HEK293 (cell line): ENCODE results near the gene OVOL2.
"Not testable (repeated sequence)": the region's sequence is repeated elsewhere in the genome, so short reads cannot be mapped to it uniquely, and the experiment has no call there.

Experiments
- CTCF ChIA-PET: fragments of 350-600 bp; formaldehyde crosslinking; extraction: SDS; loops from one replicate; lab custom pipeline; 2021; ENCODE audit warnings: antibody characterized with exemption; lab: Yijun Ruan, JAX
- POLR2A ChIA-PET: fragments of 300-600 bp; formaldehyde crosslinking; extraction: SDS; loops from one replicate; lab custom pipeline; 2020; ENCODE audit warnings: antibody characterized with exemption, inconsistent platforms; lab: Yijun Ruan, JAX
- H3K27ac ChIP-seq: fragments of 200-500 bp; sonication (Bioruptor generic); 2 replicates; pipeline ENCODE4 v1.5.1; 2014; ENCODE audit warnings: low read depth, low read length, control low read depth, inconsistent platforms; ENCODE audit errors: extremely low read depth
- H3K36me3 ChIP-seq, 2 experiments: fragments of 200-500 bp in 1 of 2; sonication (Bioruptor generic) in 1 of 2; 1 replicate in 1 of 2; 2 replicates in 1 of 2; pipeline ENCODE4 v1.5.1; 2014 to 2017; ENCODE audit warnings: inconsistent platforms in 2 of 2, low read length in 2 of 2; ENCODE audit not compliant: control insufficient read depth in 2 of 2, insufficient read depth in 1 of 2
- H3K4me1 ChIP-seq: fragments of 200-500 bp; sonication (Bioruptor generic); 2 replicates; pipeline ENCODE4 v1.5.1; 2014; ENCODE audit warnings: mild to moderate bottlenecking, low read length, inconsistent platforms; ENCODE audit not compliant: control insufficient read depth, insufficient read depth
- H3K4me3 ChIP-seq: 2 replicates; pipeline ENCODE4 v1.5.1; 2011; ENCODE audit warnings: low read depth, mild to moderate bottlenecking, control low read depth, low read length, moderate library complexity
- H3K9me3 ChIP-seq: fragments of 200-500 bp; sonication (Bioruptor generic); 2 replicates; pipeline ENCODE4 v1.5.1; 2014; ENCODE audit warnings: low read depth, low read length, inconsistent platforms; ENCODE audit not compliant: control insufficient read depth, insufficient read depth
- ATF2 ChIP-seq: fragments of 450-650 bp; formaldehyde crosslinking; IDR thresholded peaks from 2 replicates; pipeline ENCODE4 v1.5.1; 2016; ENCODE audit warnings: missing biosample characterization, missing genetic modification characterization, low read depth
- GLI2 ChIP-seq: fragments of 450-650 bp; formaldehyde crosslinking; IDR thresholded peaks from 2 replicates; pipeline ENCODE4; 2017; ENCODE audit warnings: missing biosample characterization, missing genetic modification characterization, low read depth, borderline replicate concordance
- IKZF3 ChIP-seq: fragments of 450-650 bp; IDR thresholded peaks from 2 replicates; pipeline ENCODE4 v1.5.0; 2018; ENCODE audit warnings: missing biosample characterization, mild to moderate bottlenecking, missing genetic modification characterization, moderate library complexity
- INSM2 ChIP-seq: fragments of 450-650 bp; formaldehyde crosslinking; IDR thresholded peaks from 2 replicates; pipeline ENCODE4 v1.5.1; 2016; ENCODE audit warnings: missing biosample characterization, missing genetic modification characterization
- KLF7 ChIP-seq: fragments of 450-650 bp; formaldehyde crosslinking; IDR thresholded peaks from 2 replicates; pipeline ENCODE4 v1.5.1; 2016; ENCODE audit warnings: missing biosample characterization, missing genetic modification characterization, borderline replicate concordance
- SALL2 ChIP-seq: fragments of 450-650 bp; formaldehyde crosslinking; IDR thresholded peaks from 2 replicates; pipeline ENCODE4 v1.5.0; 2017; ENCODE audit warnings: missing biosample characterization, mild to moderate bottlenecking, missing genetic modification characterization, borderline replicate concordance
- WT1 ChIP-seq: fragments of 450-650 bp; formaldehyde crosslinking; IDR thresholded peaks from 2 replicates; pipeline ENCODE4 v1.5.1; 2016; ENCODE audit warnings: missing biosample characterization, missing genetic modification characterization
- ZBTB17 ChIP-seq: fragments of 450-650 bp; formaldehyde crosslinking; IDR thresholded peaks from 2 replicates; pipeline ENCODE4 v1.5.1; 2016; ENCODE audit warnings: missing biosample characterization, missing genetic modification characterization
- ZBTB20 ChIP-seq: fragments of 450-650 bp; formaldehyde crosslinking; IDR thresholded peaks from 2 replicates; pipeline ENCODE4 v1.5.1; 2016; ENCODE audit warnings: missing biosample characterization, missing genetic modification characterization
- ZBTB21 ChIP-seq: fragments of 450-650 bp; formaldehyde crosslinking; IDR thresholded peaks from 2 replicates; pipeline ENCODE4 v1.5.1; 2017; ENCODE audit warnings: missing biosample characterization, missing genetic modification characterization
- ZBTB8A ChIP-seq: fragments of 450-650 bp; formaldehyde crosslinking; IDR thresholded peaks from 2 replicates; pipeline ENCODE4 v1.5.1; 2016; ENCODE audit warnings: missing biosample characterization, missing genetic modification characterization
- ZNF266 ChIP-seq: fragments of 450-650 bp; formaldehyde crosslinking; IDR thresholded peaks from 2 replicates; pipeline ENCODE4 v1.5.1; 2016; ENCODE audit warnings: missing biosample characterization, missing genetic modification characterization, low read depth
- ZNF274 ChIP-seq, 2 experiments: fragments of 200-500 bp in 1 of 2; fragments of 450-650 bp in 1 of 2; sonication (Bioruptor generic) in 1 of 2; formaldehyde crosslinking in 1 of 2; IDR thresholded peaks; 2 replicates each; pipeline versions ENCODE4 v1.5.1 to v1.6.1; 2014 to 2016; ENCODE audit warnings: borderline replicate concordance in 1 of 2, inconsistent platforms in 1 of 2, low read length in 1 of 2, missing biosample characterization in 1 of 2, missing genetic modification characterization in 1 of 2
- ZNF394 ChIP-seq: fragments of 450-650 bp; formaldehyde crosslinking; IDR thresholded peaks from 2 replicates; pipeline ENCODE4 v1.5.1; 2016; ENCODE audit warnings: missing biosample characterization, missing genetic modification characterization, mild to moderate bottlenecking, moderate library complexity, borderline replicate concordance
- ZNF423 ChIP-seq: fragments of 450-650 bp; formaldehyde crosslinking; IDR thresholded peaks from 2 replicates; pipeline ENCODE4 v1.5.1; 2016; ENCODE audit warnings: missing biosample characterization, missing genetic modification characterization
- ZNF449 ChIP-seq: fragments of 450-650 bp; formaldehyde crosslinking; IDR thresholded peaks from 2 replicates; pipeline ENCODE4 v1.5.1; 2017; ENCODE audit warnings: missing biosample characterization, mild to moderate bottlenecking, missing genetic modification characterization, moderate library complexity
- ZNF488 ChIP-seq: fragments of 450-650 bp; formaldehyde crosslinking; IDR thresholded peaks from 2 replicates; pipeline ENCODE4 v1.5.1; 2016; ENCODE audit warnings: missing biosample characterization, missing genetic modification characterization
- ZNF501 ChIP-seq: fragments of 450-650 bp; formaldehyde crosslinking; IDR thresholded peaks from 2 replicates; pipeline ENCODE4 v1.5.1; 2016; ENCODE audit warnings: missing biosample characterization, missing genetic modification characterization
- ZNF544 ChIP-seq: fragments of 450-650 bp; formaldehyde crosslinking; IDR thresholded peaks from 2 replicates; pipeline ENCODE4 v1.5.0; 2017; ENCODE audit warnings: missing biosample characterization, missing genetic modification characterization
- ZNF571 ChIP-seq: fragments of 450-650 bp; formaldehyde crosslinking; IDR thresholded peaks from 2 replicates; pipeline ENCODE4 v1.5.0; 2017; ENCODE audit warnings: missing biosample characterization, missing genetic modification characterization
- ZNF585B ChIP-seq: fragments of 450-650 bp; formaldehyde crosslinking; IDR thresholded peaks from 2 replicates; pipeline ENCODE4 v1.5.1; 2016; ENCODE audit warnings: missing biosample characterization, missing genetic modification characterization
- ZNF664 ChIP-seq: fragments of 450-650 bp; formaldehyde crosslinking; IDR thresholded peaks from 2 replicates; pipeline ENCODE4 v1.5.1; 2016; ENCODE audit warnings: missing biosample characterization, missing genetic modification characterization
- ZNF747 ChIP-seq: fragments of 450-650 bp; formaldehyde crosslinking; IDR thresholded peaks from 2 replicates; pipeline ENCODE4 v1.5.1; 2016; ENCODE audit warnings: missing biosample characterization, missing genetic modification characterization
- ZNF791 ChIP-seq: fragments of 450-650 bp; formaldehyde crosslinking; IDR thresholded peaks from 2 replicates; pipeline ENCODE4 v1.5.1; 2016; ENCODE audit warnings: missing biosample characterization, missing genetic modification characterization
- ZNF843 ChIP-seq: fragments of 450-650 bp; formaldehyde crosslinking; IDR thresholded peaks from 2 replicates; pipeline ENCODE4 v1.5.1; 2016; ENCODE audit warnings: missing biosample characterization, missing genetic modification characterization
- TF ChIP-seq, protein P1 (sequence below): fragments of 450-650 bp; formaldehyde crosslinking; IDR thresholded peaks from 2 replicates; pipeline ENCODE4 v1.5.1; 2016; ENCODE audit warnings: missing biosample characterization, missing genetic modification characterization
- TF ChIP-seq, protein P2 (sequence below): fragments of 450-650 bp; formaldehyde crosslinking; IDR thresholded peaks from 2 replicates; pipeline ENCODE4 v1.5.1; 2016; ENCODE audit warnings: missing biosample characterization, missing genetic modification characterization

Gene OVOL2

DNA sequence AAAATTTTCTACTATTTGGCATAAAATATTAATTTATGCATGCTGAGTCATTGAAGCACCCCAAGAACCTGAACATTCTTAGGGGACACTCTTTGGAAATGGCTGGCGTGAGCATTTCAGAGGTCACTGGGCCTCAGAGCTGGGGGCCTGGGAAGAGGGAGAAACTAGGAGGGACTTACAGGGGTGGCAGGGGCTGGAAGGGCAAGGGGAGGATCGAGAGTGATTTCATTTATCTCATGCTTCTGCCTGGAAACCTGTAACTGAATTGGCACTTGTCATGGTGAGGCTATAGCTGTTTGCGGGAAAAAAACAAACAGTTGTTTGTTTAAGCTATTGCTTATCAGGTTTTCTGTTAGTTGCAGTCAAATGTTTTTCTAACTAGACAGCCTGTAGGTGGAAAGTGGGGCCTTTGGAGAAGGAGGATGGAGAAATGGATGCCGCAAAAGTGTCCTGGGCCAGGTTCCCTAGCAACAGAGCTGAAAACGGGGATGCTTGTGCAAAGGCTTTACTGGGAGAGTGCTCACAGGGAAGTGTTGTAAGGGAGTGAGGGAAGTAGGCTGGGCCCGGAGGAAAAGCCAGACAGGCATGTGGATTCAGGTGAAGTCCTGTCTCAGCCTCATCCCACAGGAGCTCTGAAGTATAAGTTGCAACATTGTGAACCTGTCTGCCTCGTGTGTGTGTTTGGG lies 43.6 kb upstream of the OVOL2 start:
- H3K36me3 ChIP-seq, result no peaks in the 10 kb centered on the region
- H3K4me3 ChIP-seq, result no peak overlapping the region
- H3K9me3 ChIP-seq, result no peaks in the 10 kb centered on the region
- H3K27ac ChIP-seq, result no peak overlapping the region
- no peak for TF ChIP-seq ZNF791
- no peak for TF ChIP-seq ZNF449 (tag by site-specific recombination)
- TF ChIP-seq ZNF274 (IDR thresholded peaks at IDR 0.05; ENCODE audit: low read length), result no peak
- no peak for TF ChIP-seq ZNF274 (tag by site-specific recombination; IDR thresholded peaks at IDR 0.05; ENCODE audit: borderline replicate concordance)
- no peak for TF ChIP-seq SALL2 (tag by site-specific recombination)
- no peak for TF ChIP-seq ZNF266 (tag by site-specific recombination)
- no peak for TF ChIP-seq ZBTB17
- TF ChIP-seq WT1, result no peak
- TF ChIP-seq IKZF3, result no peak
- TF ChIP-seq ZNF423 (tag by site-specific recombination), result no peak
- TF ChIP-seq ZNF843, result no peak
- TF ChIP-seq GLI2 (tag by site-specific recombination), result no peak
- no peak for TF ChIP-seq ZNF664
- TF ChIP-seq KLF7 (tag by site-specific recombination), result no peak
- no peak for TF ChIP-seq ZNF544
- TF ChIP-seq ZNF571 (tag by site-specific recombination), result no peak
- no peak for TF ChIP-seq ZNF501
- TF ChIP-seq ZBTB20 (tag by site-specific recombination), result no peak
- TF ChIP-seq, protein P1, sequence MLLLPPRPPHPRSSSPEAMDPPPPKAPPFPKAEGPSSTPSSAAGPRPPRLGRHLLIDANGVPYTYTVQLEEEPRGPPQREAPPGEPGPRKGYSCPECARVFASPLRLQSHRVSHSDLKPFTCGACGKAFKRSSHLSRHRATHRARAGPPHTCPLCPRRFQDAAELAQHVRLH (tag by site-specific recombination), result no peak
- no peak for TF ChIP-seq ZBTB8A
- no peak for TF ChIP-seq ZNF585B (tag by site-specific recombination)
- ChIA-PET CTCF (no interaction called here), POLR2A (no interaction called here)
- H3K4me1 ChIP-seq, result no peaks in the 10 kb centered on the region

- H3K27ac ChIP-seq, H3K36me3 ChIP-seq, CTCF ChIA-PET, POLR2A ChIA-PET, H3K4me3 ChIP-seq, H3K4me1 ChIP-seq, H3K9me3 ChIP-seq: not testable (repeated sequence)
Observed at GRCh38 chr20:18100569-18100968, 42.9 kb upstream of the OVOL2 start.

DNA sequence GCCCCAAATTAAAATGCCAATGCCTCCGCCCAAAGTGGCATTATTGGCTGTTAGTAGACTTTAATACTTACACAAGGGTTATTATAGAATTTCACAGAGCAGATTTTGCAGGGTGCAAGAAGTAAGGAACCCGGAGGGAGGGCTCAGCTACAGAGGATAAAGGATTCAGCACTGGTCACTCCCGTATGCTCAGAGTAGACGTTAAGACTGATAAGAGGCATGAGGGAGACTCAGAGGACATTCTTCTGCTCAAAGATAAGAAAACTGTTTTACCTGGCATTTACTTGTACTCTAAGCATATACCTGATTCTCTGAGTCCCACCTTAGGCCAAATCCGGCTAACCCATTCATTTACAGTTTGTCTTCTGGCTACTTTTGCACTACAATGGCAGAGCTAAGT lies 36.5 kb upstream of the OVOL2 start:
- Histone ChIP-seq H3K36me3 (no peaks in the 10 kb centered on the region), H3K4me3 (no peak overlapping the region), H3K27ac (no peak overlapping the region), H3K9me3 (no peaks in the 10 kb centered on the region), H3K4me1 (no peaks in the 10 kb centered on the region)
- POLR2A ChIA-PET, result no interaction called here
- CTCF ChIA-PET, result no interaction called here
- TF ChIP-seq ZNF488 (tag by site-specific recombination), result no peak
- TF ChIP-seq, protein P2, sequence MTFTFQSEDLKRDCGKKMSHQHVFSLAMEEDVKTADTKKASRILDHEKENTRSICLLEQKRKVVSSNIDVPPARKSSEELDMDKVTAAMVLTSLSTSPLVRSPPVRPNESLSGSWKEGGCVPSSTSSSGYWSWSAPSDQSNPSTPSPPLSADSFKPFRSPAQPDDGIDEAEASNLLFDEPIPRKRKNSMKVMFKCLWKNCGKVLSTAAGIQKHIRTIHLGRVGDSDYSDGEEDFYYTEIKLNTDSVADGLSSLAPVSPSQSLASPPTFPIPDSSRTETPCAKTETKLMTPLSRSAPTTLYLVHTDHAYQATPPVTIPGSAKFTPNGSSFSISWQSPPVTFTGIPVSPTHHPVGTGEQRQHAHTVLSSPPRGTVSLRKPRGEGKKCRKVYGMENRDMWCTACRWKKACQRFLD, result no peak
- no peak for TF ChIP-seq INSM2 (tag by site-specific recombination)
- TF ChIP-seq ZNF394 (tag by site-specific recombination), result no peak
- TF ChIP-seq ZNF747, result no peak
- TF ChIP-seq ZBTB21, result no peak
- no peak for TF ChIP-seq ATF2 (tag by site-specific recombination)
